Measurements from ENCODE around the gene ELANE. TPM values are rescaled to one million over a fixed set of nuclear protein-coding genes. Genes with fewer than 3 reads are reported as not detected.

Gene ELANE
- total and polyA plus RNA-seq, 9 of the 15 experiments (the other 6 are each of a cell fraction or from before 2014, with no cell fraction given): not detected

GRCh38 chr19:834216-834615, 17.9 kb upstream of the ELANE start:
- Histone ChIP-seq H3K27ac (ENCODE audit: extremely low read depth, low read depth, low read length) (no peak overlapping the region; the same call in 2 of the 3 replicates), H3K4me1 (replicated peaks in 1 of 2; ENCODE audit: control insufficient read depth in 2 of 2, insufficient read depth in 2 of 2, low read length in 2 of 2) (peaks cover 0 to 54% of the 10 kb centered on the region in 2 experiments; a peak in 3 of 5 replicates), H3K4me3 (no peak overlapping the region), H3K9me1 (ENCODE audit: control insufficient read depth, insufficient read depth, low read length) (no peaks in the 10 kb centered on the region), H3K9me3 (replicated peaks; ENCODE audit: control insufficient read depth, insufficient read depth, low read depth, low read length) (no peaks in the 10 kb centered on the region), H3K4me2 (ENCODE audit: insufficient read depth, low read length) (no peak overlapping the region), H3K9ac (ENCODE audit: insufficient read depth in 1 of 2, low read depth in 2 of 2, low read length in 2 of 2) (peak overlapping the region in 1 of 2 experiments; percentile 73; a peak in 2 of 4 replicates), H3K27me3 (ENCODE audit: control insufficient read depth in 2 of 2, insufficient read depth in 2 of 2, low read length in 2 of 2) (no peaks in the 10 kb centered on the region), H3K36me3 (ENCODE audit: control insufficient read depth, insufficient read depth, low read length) (no peaks in the 10 kb centered on the region), H3K79me2 (ENCODE audit: control insufficient read depth, insufficient read depth, low read length) (no peaks in the 10 kb centered on the region), H4K20me1 (replicated peaks; ENCODE audit: control insufficient read depth, insufficient read depth, low read length) (no peaks in the 10 kb centered on the region), H2AFZ (ENCODE audit: low read depth, low read length) (peak overlapping the region; percentile 38; the same call in 1 of the 2 replicates)
- peak; percentile 29 for FAIRE-seq
- in situ Hi-C loops (cut with MboI): no loop called here
- ChIA-PET CTCF (ENCODE audit: low intra/inter-chr PET ratio) (no interaction called here), POLR2A (interaction anchor here (0.6 kb wide), 1 partner anchor 264 kb away, joined by 3 read pairs; no protein-coding TSS in a partner anchor)
- BruUV-seq (replicated peaks): no TSS peak
- DNase-seq (ENCODE audit: extremely low read depth in 1 of 4, low spot score in 3 of 4): no peak
- intact Hi-C loops (cut with micrococcal nuclease): no loop called here
- ATAC-seq: peak; percentile 24; the same call in 2 of the 3 replicates
- 49% methylated on average over 23 of the region's 24 CpGs for WGBS (ENCODE audit: insufficient coverage, low coverage, missing lambda C conversion rate)
- TF ChIP-seq ATF3 (IDR thresholded peaks at IDR 0.05): peak; percentile 36; the same call in 1 of the 2 replicates
- TF ChIP-seq ATF3 (CRISPR knock-in tag; conservative IDR thresholded peaks at IDR 0.05): no peak
- no peak; the same call in 1 of the 2 replicates for TF ChIP-seq CEBPG (CRISPR knock-in tag; IDR thresholded peaks at IDR 0.05)
- TF ChIP-seq CEBPG (tag; conservative IDR thresholded peaks at IDR 0.05 in 1 of 2, IDR thresholded peaks at IDR 0.05 in 1 of 2): peak in 1 of 2 experiments; percentile 38; a peak in 1 of 4 replicates
- TF ChIP-seq ZBTB33 (CRISPR knock-in tag; IDR thresholded peaks at IDR 0.05): peak; percentile 64; the same call in 1 of the 2 replicates
- TF ChIP-seq FOS (IDR thresholded peaks at IDR 0.05; ENCODE audit: extremely low read depth, insufficient read length): no peak
- TF ChIP-seq IRF9 (tag; IDR thresholded peaks at IDR 0.05): no peak
- TF ChIP-seq PRDM10 (IDR thresholded peaks at IDR 0.05; ENCODE audit: partially characterized antibody): peak; percentile 19
- peak; percentile 77 for TF ChIP-seq HINFP (tag; conservative IDR thresholded peaks at IDR 0.05; ENCODE audit: low read depth)
- no peak for TF ChIP-seq HOXB6 (CRISPR knock-in tag; IDR thresholded peaks at IDR 0.05; ENCODE audit: borderline replicate concordance)
